Activated naive CD4-positive, alpha-beta T cell (primary cell): ENCODE results near the gene MTX2.
"Not testable (repeated sequence)": the region's sequence is repeated elsewhere in the genome, so short reads cannot be mapped to it uniquely, and the experiment has no call there.

Experiments used
- DNase-seq, 4 experiments: peaks; one replicate each; lab custom pipeline; 2025; lab: John Stamatoyannopoulos, UW

The MTX2 gene

DNA sequence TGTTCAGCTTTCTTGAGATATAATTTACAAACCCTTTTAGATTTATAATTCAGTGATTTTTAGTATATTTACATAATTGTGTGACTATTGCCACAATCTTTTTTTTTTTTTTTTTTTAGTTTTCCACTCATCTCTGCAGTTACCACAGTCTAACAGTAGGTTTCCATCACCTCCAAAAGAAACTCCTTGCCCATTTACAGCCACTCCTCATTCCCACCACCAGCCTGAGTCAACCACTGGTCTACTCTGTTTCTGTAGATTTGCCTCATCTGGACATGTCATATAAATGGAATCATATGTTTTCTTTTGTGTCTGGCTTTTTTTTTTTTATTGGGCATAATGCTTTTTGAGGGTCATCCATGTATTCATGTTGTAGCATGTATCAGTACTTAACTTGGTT, 16.1 kb downstream of the MTX2 start:
- DNase-seq, result no peak

- DNase-seq, result no peak
Measured at GRCh38 chr2:176291335-176291734, 22.1 kb downstream of the MTX2 start.

DNA sequence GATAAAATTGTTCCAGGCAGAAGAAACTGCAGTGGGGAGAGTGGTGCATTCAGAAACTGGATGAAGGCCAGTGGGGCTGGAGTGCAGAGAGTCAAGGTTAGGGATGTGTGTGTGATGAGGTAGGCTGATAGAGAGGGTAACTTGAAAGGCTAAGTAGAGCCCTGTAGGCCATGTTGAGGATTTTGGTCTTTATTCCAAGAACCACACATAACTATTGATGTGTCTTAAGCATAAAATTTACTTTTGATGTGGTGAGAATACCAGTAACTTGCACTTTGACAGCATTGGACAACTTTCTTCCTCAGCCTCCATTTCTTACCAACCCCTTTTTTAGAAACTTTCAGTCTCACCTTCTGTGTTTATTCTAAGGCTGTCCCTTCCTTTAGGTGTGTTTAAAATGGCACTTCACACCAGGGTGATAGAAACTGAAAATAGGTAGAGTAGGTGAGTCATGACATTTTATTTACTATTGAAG, 22.6 kb downstream of the MTX2 start:
- DNase-seq, result no peak

DNA sequence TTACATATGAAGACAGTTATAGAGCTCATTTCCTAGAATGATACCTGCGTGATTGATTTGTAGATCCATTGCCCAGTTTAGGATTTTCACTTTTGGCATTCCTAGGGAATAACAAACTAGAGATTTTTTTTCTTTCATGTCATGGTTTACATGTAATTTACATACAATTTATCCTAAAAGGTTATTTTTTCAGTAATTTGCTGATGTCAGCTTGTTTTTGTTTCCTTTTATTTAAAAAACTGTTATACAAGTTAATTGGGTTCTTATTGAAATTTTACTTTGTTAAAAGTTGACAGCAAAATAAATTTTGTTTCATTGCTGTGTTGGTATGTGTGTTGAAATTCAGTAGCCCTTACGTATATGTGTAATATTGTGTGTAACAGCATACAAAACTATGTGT, 23.4 kb downstream of the MTX2 start:
- no peak for DNase-seq

GRCh38 chr2:176293334-176293733, 24.1 kb downstream of the MTX2 start:
- DNase-seq, result no peak

DNA sequence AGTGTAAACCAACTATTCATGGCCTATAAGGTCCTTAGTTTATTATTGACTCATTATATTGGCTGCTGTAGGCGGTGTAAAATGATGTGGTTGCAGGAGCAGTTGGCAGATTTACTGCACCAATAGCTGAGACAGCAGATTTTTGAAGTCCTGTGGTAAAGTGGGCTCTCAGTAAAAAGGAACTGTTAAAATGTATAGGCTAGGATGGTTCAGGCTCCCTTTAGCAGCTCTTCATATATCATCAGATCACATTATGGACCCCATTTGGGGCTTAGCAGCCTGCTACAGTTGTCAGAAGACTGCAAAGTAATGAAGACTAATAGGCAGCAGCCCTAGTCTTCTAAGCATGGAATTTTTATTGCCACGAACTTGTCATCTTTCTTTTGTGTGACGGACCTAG, 27.8 kb downstream of the MTX2 start:
- DNase-seq, result no peak

DNA sequence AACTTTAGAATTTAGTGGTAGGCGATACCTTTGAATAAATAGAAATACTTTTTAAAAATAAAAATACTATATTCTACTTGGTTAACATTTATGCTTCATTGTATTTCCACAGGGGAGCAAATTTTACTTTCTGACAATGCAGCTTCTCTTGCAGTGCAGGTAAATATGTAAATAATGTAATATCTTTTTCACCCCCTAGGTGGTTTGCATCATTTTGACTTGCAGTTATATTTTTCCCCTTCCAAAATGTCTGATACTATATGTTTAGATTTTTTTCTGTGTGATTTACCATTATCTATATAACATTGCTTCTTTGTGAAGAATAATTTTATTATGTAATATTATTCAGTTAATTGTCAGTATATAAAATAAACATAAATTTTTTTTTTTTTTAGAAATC, 28.5 kb downstream of the MTX2 start:
- no peak for DNase-seq

GRCh38 chr2:176306020-176306419, 36.8 kb downstream of the MTX2 start:
- not testable (repeated sequence) for DNase-seq

GRCh38 chr2:176317199-176317598, 48.0 kb downstream of the MTX2 start:
- no peak for DNase-seq

- DNase-seq, result no peak
Measured at GRCh38 chr2:176317623-176318065, 48.4 kb downstream of the MTX2 start.

DNA sequence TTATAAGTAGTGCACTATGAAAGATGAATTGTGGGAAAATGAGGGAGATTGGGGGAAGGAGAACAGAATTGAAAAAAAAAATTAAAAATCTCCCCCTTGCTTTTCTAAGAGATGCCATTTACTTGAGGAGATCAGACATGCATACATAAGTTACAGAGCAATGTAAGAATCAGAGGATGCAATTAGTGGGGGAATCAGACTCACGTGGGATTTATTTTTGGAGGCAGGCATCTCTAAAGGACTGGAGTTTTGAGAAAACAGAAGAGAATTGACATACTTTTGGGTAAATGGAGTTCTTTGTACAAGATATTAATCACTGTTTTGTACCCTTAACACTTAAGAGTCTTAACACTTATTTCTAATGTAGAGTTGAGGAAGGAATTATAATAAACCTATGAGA, 52.7 kb downstream of the MTX2 start:
- DNase-seq, result no peak

- DNase-seq, result no peak
Measured at GRCh38 chr2:176324862-176325261, 55.6 kb downstream of the MTX2 start.

DNA sequence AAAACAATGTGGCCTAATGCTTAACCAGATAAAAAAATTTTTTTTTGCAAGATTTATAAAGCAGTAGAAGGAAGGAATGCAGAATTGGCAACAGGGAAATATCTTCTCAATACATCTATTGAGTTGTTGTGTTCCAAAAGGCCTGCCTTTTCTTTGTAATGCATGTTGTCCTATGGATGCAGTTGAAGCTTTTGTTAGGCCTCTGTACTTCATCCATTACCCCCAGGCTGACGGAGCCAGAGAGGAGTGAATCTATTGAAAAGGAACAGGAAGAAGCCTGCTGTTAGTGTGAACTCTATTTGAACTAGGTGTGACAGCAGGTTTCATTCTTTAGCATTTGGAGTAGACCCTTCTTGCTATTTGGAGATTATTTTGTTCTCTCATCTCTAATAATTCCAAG, 56.5 kb downstream of the MTX2 start:
- DNase-seq, result no peak

DNA sequence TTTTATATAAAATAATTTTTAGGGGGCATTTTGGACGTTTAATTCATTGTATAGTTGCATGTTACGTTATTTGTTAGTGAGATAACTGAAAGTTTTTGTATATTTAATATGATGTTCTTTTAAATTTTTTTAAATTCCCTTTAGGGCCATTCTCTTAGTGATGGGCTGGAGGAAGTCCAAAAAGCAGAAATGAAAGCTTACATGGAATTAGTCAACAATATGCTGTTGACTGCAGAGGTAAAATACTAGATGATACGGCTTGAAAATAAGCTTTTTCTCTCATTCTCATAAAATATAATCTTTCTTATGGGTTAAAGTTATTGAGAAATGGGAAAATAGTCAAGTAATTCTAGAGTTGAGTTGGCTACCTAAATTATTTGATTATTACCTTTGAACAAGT, 58.9 kb downstream of the MTX2 start:
- DNase-seq, result no peak

- no peak for DNase-seq
Measured at GRCh38 chr2:176330612-176331011, 61.4 kb downstream of the MTX2 start.

DNA sequence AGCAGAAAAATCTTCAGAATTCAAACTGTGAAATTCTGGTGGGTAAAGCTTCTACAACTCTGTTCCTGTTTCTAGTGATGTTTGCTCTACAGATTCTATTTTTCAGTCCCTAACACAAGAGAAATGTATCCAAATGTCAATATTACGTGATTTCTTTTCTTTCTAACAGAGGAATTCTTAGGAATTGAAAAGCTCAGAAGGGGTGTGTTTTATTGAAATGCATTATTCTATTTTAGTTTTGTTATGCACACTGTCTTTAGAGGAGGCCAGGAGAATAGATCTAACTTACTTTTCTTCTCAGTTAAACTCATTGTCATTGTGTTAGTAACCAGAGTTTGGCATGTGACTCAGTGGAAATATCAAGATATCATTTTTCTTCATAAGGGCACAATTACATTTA, 62.4 kb downstream of the MTX2 start:
- no peak for DNase-seq

DNA sequence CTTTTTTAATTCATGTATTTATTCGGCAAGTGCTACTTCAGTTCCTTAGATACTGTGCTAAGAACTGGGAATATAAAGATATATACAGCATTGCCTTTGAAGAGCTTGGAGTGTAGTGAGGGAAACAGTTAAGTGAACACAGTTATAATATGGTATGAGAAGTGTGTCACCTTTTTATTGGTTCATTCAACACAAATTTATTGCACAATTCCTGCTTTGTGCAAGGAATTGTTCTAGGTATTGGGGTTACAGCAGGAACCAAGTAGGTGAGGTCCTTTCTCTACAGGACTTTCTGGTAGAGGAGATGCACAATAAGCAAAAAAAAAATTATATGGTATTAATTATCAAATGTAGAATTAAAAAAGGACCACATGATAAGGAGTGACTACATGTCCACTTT, 65.5 kb downstream of the MTX2 start:
- no peak for DNase-seq

- no peak for DNase-seq
Measured at GRCh38 chr2:176338395-176338794, 69.2 kb downstream of the MTX2 start.

DNA sequence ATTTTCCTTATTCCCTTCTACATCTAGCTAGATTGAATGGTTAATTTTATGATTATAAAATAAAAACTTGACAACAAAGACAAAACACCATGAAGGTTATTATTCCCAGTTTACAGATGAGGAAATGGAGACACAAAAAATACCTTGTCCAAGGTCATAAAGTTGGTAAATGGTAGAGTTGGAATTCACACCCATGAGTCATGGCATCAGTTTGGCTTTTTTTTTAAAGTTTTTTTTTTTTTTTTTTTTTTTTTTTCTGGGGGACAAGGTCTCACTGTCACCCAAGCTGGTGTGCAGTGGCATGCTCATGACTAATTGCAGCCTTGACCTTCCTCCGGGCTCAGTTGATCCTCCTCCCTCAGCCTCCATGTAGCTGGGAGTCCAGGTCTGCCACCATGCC, 70.0 kb downstream of the MTX2 start:
- DNase-seq, result no peak

DNA sequence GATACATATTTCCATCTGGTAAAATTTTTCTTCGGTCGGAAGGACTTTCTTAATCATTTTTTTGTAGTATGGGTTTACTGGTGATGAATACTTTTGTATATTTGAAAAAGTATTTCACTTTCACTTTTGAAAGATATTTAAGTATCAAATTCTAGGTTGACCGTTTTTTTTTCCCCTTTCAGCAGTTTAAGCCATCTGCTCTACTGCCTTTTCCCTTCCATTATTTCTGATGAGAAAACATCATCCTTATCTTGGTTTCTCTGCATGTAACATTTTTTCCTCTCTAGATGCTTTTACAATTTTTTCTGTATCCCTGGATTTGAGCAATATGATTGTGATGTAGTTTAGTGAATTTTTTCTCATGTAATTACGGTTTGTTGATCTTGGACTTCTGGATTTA, 87.0 kb downstream of the MTX2 start:
- no peak for DNase-seq

DNA sequence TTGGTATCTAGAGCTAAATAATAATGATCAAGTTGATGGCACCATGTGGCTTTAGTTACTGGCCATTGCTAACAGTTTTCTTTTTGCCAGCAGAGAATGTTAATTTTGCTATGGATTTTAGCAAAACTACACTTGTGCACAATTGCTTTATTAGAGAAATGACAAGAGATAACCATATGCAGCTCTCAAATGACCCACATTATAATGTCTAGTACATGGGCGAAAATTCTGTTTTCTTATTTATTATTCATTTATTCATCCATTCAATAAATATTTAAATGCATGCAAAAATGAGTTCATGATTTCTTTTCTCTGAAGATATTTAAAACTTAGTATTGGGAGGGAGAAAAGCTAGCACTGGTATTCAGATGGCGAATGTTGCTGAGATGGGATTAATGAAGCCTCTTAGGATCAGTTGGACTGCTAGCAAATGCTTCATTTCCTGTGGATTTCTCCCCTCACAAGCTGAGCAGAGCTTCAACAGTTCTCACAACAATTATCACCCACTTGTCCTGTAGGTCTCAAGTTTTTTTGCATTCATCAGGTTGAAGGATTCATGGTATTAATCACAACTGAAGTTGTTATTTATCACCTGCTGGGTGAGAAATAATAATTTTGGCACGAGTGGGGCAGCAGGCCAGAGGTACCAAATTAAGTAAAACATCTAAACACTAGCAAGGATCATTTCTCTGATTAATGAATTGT, 95.2 kb downstream of the MTX2 start:
- DNase-seq, result no peak

DNA sequence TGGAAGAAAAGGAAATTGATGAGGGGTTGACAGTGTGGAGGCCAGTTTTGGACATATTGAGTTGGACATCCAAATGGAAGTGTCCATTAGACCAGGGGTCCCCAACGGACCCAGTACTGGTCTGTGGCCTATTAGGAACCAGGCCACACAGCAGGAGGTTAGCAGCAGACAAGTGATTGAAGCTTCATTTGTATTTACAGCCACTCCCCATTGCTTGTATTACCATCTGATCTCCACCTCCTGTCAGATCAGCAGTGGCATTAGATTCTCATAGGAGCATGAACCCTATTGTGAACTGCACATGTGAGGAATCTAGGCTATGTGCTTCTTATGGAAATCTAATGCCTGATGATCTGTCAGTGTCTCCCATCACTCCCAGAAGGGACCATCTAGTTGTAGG, 99.1 kb downstream of the MTX2 start:
- DNase-seq, result no peak

DNA sequence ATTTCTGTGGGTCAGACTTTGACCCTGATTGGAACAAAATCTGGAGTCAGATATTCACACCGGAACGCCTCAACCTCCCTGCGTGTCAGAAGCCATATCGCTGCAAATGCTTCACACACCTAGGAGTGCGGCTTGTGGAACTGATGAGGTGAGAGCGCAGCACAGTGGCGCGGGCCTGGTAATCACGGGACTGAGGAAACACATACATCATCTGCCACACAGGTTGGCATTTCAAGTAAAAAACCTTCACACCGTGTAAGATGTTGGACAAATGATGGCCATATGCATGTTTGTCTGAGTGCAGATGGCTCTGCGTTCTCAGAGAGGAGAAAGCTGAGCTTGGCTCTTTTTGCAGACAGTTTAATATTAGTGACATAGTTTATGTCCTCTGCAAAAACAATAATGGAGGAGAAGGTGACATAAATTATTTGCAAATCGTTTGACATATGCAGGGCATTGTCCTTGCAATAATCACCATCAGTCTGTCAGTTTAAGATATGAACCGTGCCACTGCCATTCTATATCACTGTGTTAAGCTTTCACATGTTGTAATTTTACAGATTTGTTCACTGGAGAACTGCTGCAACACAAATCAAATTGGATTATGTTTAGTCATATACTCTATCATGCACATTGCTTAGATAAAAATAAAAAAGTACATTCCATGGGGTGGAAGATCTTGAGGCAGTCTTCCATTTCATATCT, 101.4 kb downstream of the MTX2 start:
- DNase-seq, result no peak

- not testable (repeated sequence) for DNase-seq
Measured at GRCh38 chr2:176373155-176373554, 103.9 kb downstream of the MTX2 start.
